H1 (cell line): Measurements from ENCODE around the gene MCF2L. TPM values are rescaled to one million over a fixed set of nuclear protein-coding genes. Genes with fewer than 3 reads are reported as not detected.

ENCODE experiments used
- CTCF ChIA-PET: fragments of 300-600 bp; sonication (Branson Sonifier 250); formaldehyde crosslinking; loops from one replicate; lab custom pipeline; 2021; ENCODE audit not compliant: partially characterized antibody; lab: Charles Lee
- POLR2A ChIA-PET: fragments of 300-600 bp; sonication (Branson Sonifier 250); formaldehyde crosslinking; loops from one replicate; lab custom pipeline; 2021; ENCODE audit warnings: inconsistent platforms; ENCODE audit not compliant: partially characterized antibody; lab: Charles Lee
- DNase-seq, 2 experiments: peaks; one replicate each; pipeline versions ENCODE4 v3.0.0 to v3.0.0-alpha.2; 2010 to 2022; ENCODE audit warnings: low spot score in 2 of 2, low read depth in 1 of 2, mixed read lengths in 1 of 2
- FAIRE-seq: peaks from 2 replicates; lab custom pipeline; 2011; peaks lifted over from hg19 to GRCh38; lab: Jason Lieb, UNC
- H2AFZ ChIP-seq: 2 replicates; pipeline ENCODE4 v1.8.1; 2012; ENCODE audit warnings: low read length, inconsistent platforms
- H2AK5ac ChIP-seq: 2 replicates; pipeline ENCODE4 v1.6.1; 2013; ENCODE audit warnings: low read depth, low read length
- H2BK120ac ChIP-seq: replicated peaks from 2 replicates; pipeline ENCODE3; 2013; ENCODE audit warnings: low read depth, low read length, inconsistent platforms
- H2BK12ac ChIP-seq: 2 replicates; pipeline ENCODE4 v1.6.1; 2013; ENCODE audit warnings: low read depth, low read length
- H2BK15ac ChIP-seq: 2 replicates; pipeline ENCODE4 v1.6.1; 2013; ENCODE audit warnings: low read length
- H2BK20ac ChIP-seq: 2 replicates; pipeline ENCODE4 v1.6.1; 2013; ENCODE audit warnings: low read length
- H2BK5ac ChIP-seq: 2 replicates; pipeline ENCODE4 v1.6.1; 2013; ENCODE audit warnings: low read depth, low read length
- H3K14ac ChIP-seq: 2 replicates; pipeline ENCODE4 v1.6.1; 2013; ENCODE audit warnings: inconsistent platforms; ENCODE audit not compliant: insufficient read length
- H3K18ac ChIP-seq: 2 replicates; pipeline ENCODE4 v1.6.1; 2013; ENCODE audit warnings: low read length; ENCODE audit errors: extremely low read depth
- H3K23ac ChIP-seq: 2 replicates; pipeline ENCODE4 v1.6.1; 2013; ENCODE audit warnings: inconsistent platforms; ENCODE audit not compliant: insufficient read length
- H3K23me2 ChIP-seq: 2 replicates; pipeline ENCODE4 v1.6.1; 2013; ENCODE audit warnings: low read depth, low read length
- H3K27ac ChIP-seq: 2 replicates; pipeline ENCODE4 v1.6.1; 2011; ENCODE audit warnings: low read depth, low read length, inconsistent platforms
- H3K27me3 ChIP-seq, 4 experiments: replicated peaks in 1 of 4; 1 replicate in 1 of 4; 2 replicates in 3 of 4; pipeline versions ENCODE4 v1.6.1 to v1.8.1; 2011 to 2013; ENCODE audit warnings: low read length in 3 of 4, mild to moderate bottlenecking in 3 of 4, inconsistent platforms in 2 of 4, mixed read lengths in 2 of 4, moderate library complexity in 1 of 4; ENCODE audit not compliant: control insufficient read depth in 3 of 4, insufficient read depth in 3 of 4; ENCODE audit errors: extremely low read depth in 1 of 4
- H3K36me3 ChIP-seq, 4 experiments: 2 replicates each; pipeline versions ENCODE4 v1.6.1 to v1.8.1; 2011 to 2013; ENCODE audit warnings: mild to moderate bottlenecking in 4 of 4, low read length in 3 of 4, moderate library complexity in 2 of 4, control low read depth in 1 of 4, inconsistent platforms in 1 of 4; ENCODE audit not compliant: insufficient read depth in 4 of 4, control insufficient read depth in 2 of 4
- H3K4ac ChIP-seq: replicated peaks from 2 replicates; pipeline ENCODE3; 2013; ENCODE audit warnings: low read length, low read depth, mixed read lengths, inconsistent platforms; ENCODE audit not compliant: insufficient read length
- H3K4me1 ChIP-seq, 4 experiments: replicated peaks in 1 of 4; 1 replicate in 1 of 4; 2 replicates in 3 of 4; pipeline versions ENCODE4 v1.6.1 to v1.8.1; 2011 to 2013; ENCODE audit warnings: low read length in 3 of 4, inconsistent platforms in 2 of 4, mixed read lengths in 1 of 4; ENCODE audit not compliant: insufficient read depth in 4 of 4, control insufficient read depth in 3 of 4
- H3K4me2 ChIP-seq, 2 experiments: 2 replicates each; pipeline versions ENCODE4 v1.6.1 to v1.8.1; 2011 to 2013; ENCODE audit warnings: low read depth in 2 of 2, low read length in 2 of 2, control low read depth in 1 of 2, inconsistent platforms in 1 of 2, mild to moderate bottlenecking in 1 of 2; ENCODE audit not compliant: insufficient read depth in 1 of 2
- H3K4me3 ChIP-seq, 4 experiments: fragments of 200-600, 300-600 bp in 1 of 4; sonication (generic), shearing (Covaris generic), sonication (Bioruptor Twin) in 1 of 4; 2 replicates each; pipeline versions ENCODE4 v1.5.1 to v1.8.1; 2011 to 2016; ENCODE audit warnings: low read length in 4 of 4, low read depth in 3 of 4, control low read depth in 2 of 4, inconsistent platforms in 2 of 4, mild to moderate bottlenecking in 2 of 4, mixed read lengths in 1 of 4, moderate library complexity in 1 of 4; ENCODE audit not compliant: insufficient read depth in 2 of 4; ENCODE audit errors: extremely low read depth in 1 of 4
- H3K56ac ChIP-seq: replicated peaks from 2 replicates; pipeline ENCODE3; 2013; ENCODE audit warnings: low read depth, mild to moderate bottlenecking, mixed read lengths, low read length, inconsistent platforms; ENCODE audit not compliant: insufficient read length
- H3K79me1 ChIP-seq: 2 replicates; pipeline ENCODE4 v1.6.1; 2013; ENCODE audit warnings: low read depth, low read length, control low read depth
- H3K79me2 ChIP-seq, 2 experiments: 2 replicates each; pipeline versions ENCODE4 v1.6.1 to v1.8.1; 2012 to 2013; ENCODE audit warnings: low read length in 2 of 2, mild to moderate bottlenecking in 2 of 2, inconsistent platforms in 1 of 2; ENCODE audit not compliant: insufficient read depth in 2 of 2, control insufficient read depth in 1 of 2
- H3K9ac ChIP-seq, 4 experiments: replicated peaks in 1 of 4; 1 replicate in 1 of 4; 2 replicates in 3 of 4; pipeline versions ENCODE4 v1.6.1 to v1.8.1; 2011 to 2013; ENCODE audit warnings: low read depth in 3 of 4, low read length in 3 of 4, control low read depth in 2 of 4, mild to moderate bottlenecking in 2 of 4, moderate library complexity in 2 of 4, inconsistent platforms in 1 of 4; ENCODE audit errors: extremely low read depth in 1 of 4
- H3K9me3 ChIP-seq, 2 experiments: 2 replicates each; pipeline versions ENCODE4 v1.6.1 to v1.8.1; 2012 to 2013; ENCODE audit warnings: mild to moderate bottlenecking in 2 of 2, moderate library complexity in 2 of 2, control low read depth in 1 of 2, inconsistent platforms in 1 of 2, low read depth in 1 of 2, low read length in 1 of 2, mixed read lengths in 1 of 2; ENCODE audit not compliant: insufficient read depth in 2 of 2
- H4K20me1 ChIP-seq, 2 experiments: replicated peaks in 1 of 2; 2 replicates each; pipeline versions ENCODE3 to v1.8.1; 2011 to 2013; ENCODE audit warnings: inconsistent platforms in 2 of 2, low read length in 2 of 2, mild to moderate bottlenecking in 1 of 2; ENCODE audit not compliant: insufficient read depth in 2 of 2, control insufficient read depth in 1 of 2
- H4K5ac ChIP-seq: 2 replicates; pipeline ENCODE4 v1.6.1; 2013; ENCODE audit warnings: low read length, low read depth, mixed read lengths, inconsistent platforms; ENCODE audit not compliant: insufficient read length
- H4K8ac ChIP-seq: 2 replicates; pipeline ENCODE4 v1.8.0; 2013; ENCODE audit warnings: mild to moderate bottlenecking, moderate library complexity, low read length, inconsistent platforms; ENCODE audit not compliant: insufficient read depth; ENCODE audit errors: extremely low read depth
- H4K91ac ChIP-seq: replicated peaks from 2 replicates; pipeline ENCODE3; 2013; ENCODE audit warnings: low read length, mixed read lengths, inconsistent platforms; ENCODE audit not compliant: insufficient read length
- CEBPB ChIP-seq: IDR thresholded peaks from 2 replicates; pipeline ENCODE4 v1.6.1; 2012; ENCODE audit warnings: low read depth, low read length
- CREB1 ChIP-seq: IDR thresholded peaks from 2 replicates; pipeline ENCODE4 v1.6.1; 2012; ENCODE audit warnings: inconsistent platforms
- EP300 ChIP-seq, 2 experiments: IDR thresholded peaks; 1 replicate in 1 of 2; 2 replicates in 1 of 2; pipeline ENCODE4 v1.6.1; 2011 to 2012; ENCODE audit warnings: low read depth in 2 of 2, low read length in 2 of 2, mild to moderate bottlenecking in 2 of 2, borderline replicate concordance in 1 of 2, inconsistent platforms in 1 of 2, moderate library complexity in 1 of 2
- KDM5A ChIP-seq: fragments of 200-600 bp; IDR thresholded peaks from 2 replicates; pipeline ENCODE4 v1.7.1; 2012; ENCODE audit warnings: mild to moderate bottlenecking, low read length, inconsistent platforms, mixed read lengths
- SAP30 ChIP-seq: fragments of 300-600 bp; sonication (generic); IDR thresholded peaks from 2 replicates; pipeline ENCODE4 v1.7.1; 2012; ENCODE audit warnings: low read length, moderate library complexity, mild to moderate bottlenecking, inconsistent platforms; ENCODE audit not compliant: insufficient read depth, insufficient replicate concordance
- SP1 ChIP-seq: IDR thresholded peaks from 2 replicates; pipeline ENCODE4 v1.6.1; 2011; ENCODE audit warnings: low read depth, low read length
- TAF1 ChIP-seq: IDR thresholded peaks from 2 replicates; pipeline ENCODE4 v1.6.1; 2011; ENCODE audit warnings: mild to moderate bottlenecking, low read depth, low read length
- TAF7 ChIP-seq: optimal IDR thresholded peaks from 2 replicates; pipeline ENCODE3; 2011; ENCODE audit warnings: low read depth, mild to moderate bottlenecking, inconsistent platforms, low read length, moderate library complexity, borderline replicate concordance
- ZNF274 ChIP-seq: IDR thresholded peaks from 2 replicates; pipeline ENCODE4 v1.7.0; 2012; ENCODE audit warnings: low read length, borderline replicate concordance; ENCODE audit errors: extremely low read depth
- WGBS, 2 experiments: shearing (Covaris generic) in 1 of 2; methylation state at CpG; one replicate each; pipeline versions ENCODE4 v1.1.6 to v1.1.7; 2013 to 2015; ENCODE audit warnings: low lambda C conversion rate in 2 of 2, mixed read lengths in 2 of 2, inconsistent platforms in 1 of 2, low coverage in 1 of 2, missing lambda C conversion rate in 1 of 2; ENCODE audit not compliant: insufficient replicate concordance in 2 of 2, insufficient coverage in 1 of 2, insufficient read length in 1 of 2; ENCODE audit errors: extremely low coverage in 1 of 2, missing lambda C conversion rate in 1 of 2; 5-methylcytosine and 5-hydroxymethylcytosine counted together
- polyA plus RNA-seq, 7 experiments: library from polyadenylated mRNA; depleted of rRNA in 3 of 7; stranded (reverse) in 5 of 7; unstranded in 2 of 7; fragments of >200 nt in 5 of 7; fragments of 200-250 nt in 2 of 7; gene quantifications; 1 replicate in 5 of 7; 2 replicates in 1 of 7; 4 replicates in 1 of 7; pipeline versions ENCODE4 v1.2.1 to v1.2.3, GENCODE V29; 2011 to 2013; ENCODE audit warnings: missing spikeins in 2 of 7, mixed read lengths in 2 of 7
- total RNA-seq: library from RNA; stranded (reverse); fragmentation: NEBNext Ultra II Directional; extraction: Animal tissue kit (Norgen Biotek cat#: 25700); gene quantifications from 2 replicates; pipeline ENCODE4 v1.2.1, GENCODE V29; 2021
- TF ChIP-seq, protein P1 (sequence below), 3 experiments: IDR thresholded peaks; 1 replicate in 2 of 3; 2 replicates in 1 of 3; pipeline versions ENCODE4 v1.5.1 to v1.6.1; 2011; ENCODE audit warnings: low read length in 3 of 3, mild to moderate bottlenecking in 3 of 3, inconsistent platforms in 2 of 3, low read depth in 1 of 3, moderate library complexity in 1 of 3; ENCODE audit not compliant: insufficient read depth in 1 of 3; ENCODE audit errors: control extremely low read depth in 1 of 3
- TF ChIP-seq, protein P2 (sequence below): IDR thresholded peaks from 2 replicates; pipeline ENCODE4 v1.6.1; 2011; ENCODE audit warnings: low read length, improper control_type of control experiment

The MCF2L gene
- total and polyA plus RNA-seq, 2 of the 8 experiments (the other 6 are each of a cell fraction or from before 2014, with no cell fraction given), result 10.1 to 24.4 TPM

DNA sequence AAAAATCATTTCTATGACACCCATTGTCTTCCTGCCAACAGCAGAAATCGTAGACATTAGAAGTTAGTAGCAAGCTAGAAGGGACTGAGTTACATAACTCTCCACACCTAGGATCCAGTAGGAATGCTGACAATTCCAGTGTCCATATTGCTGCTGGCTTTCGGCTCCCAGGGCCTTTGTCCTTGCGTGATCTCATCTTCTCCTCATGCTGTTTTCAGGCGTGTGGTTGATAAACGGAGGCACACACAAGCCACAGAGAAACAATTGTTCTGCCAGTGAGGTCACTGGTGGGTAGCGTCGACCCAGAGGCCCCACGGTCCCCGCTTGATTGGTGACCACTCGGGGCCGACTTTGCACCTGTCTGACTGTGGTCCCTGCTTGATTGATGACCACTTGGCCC, 104.9 kb downstream of the MCF2L start:
- Histone ChIP-seq H4K8ac (no peak overlapping the region), H3K27me3 (no peaks in the 10 kb centered on the region), H3K56ac (no peak overlapping the region), H2BK20ac (no peak overlapping the region), H2AFZ (no peak overlapping the region), H3K9ac (no peak overlapping the region), H3K27ac (no peak overlapping the region), H3K4me2 (no peak overlapping the region), H3K23me2 (no peaks in the 10 kb centered on the region), H3K4me1 (peaks cover 0 to 6% (median 0%) of the 10 kb centered on the region in 4 experiments; a peak in 2 of 7 replicates), H2BK5ac (no peak overlapping the region), H3K79me2 (no peaks in the 10 kb centered on the region), H4K20me1 (no peaks in the 10 kb centered on the region), H3K4ac (no peak overlapping the region), H4K5ac (no peak overlapping the region), H2BK120ac (no peak overlapping the region), H3K14ac (no peak overlapping the region), H2BK12ac (no peak overlapping the region), H2AK5ac (no peak overlapping the region), H3K79me1 (no peaks in the 10 kb centered on the region), H3K23ac (no peak overlapping the region), H3K36me3 (peaks cover 0 to 3% (median 0%) of the 10 kb centered on the region in 4 experiments; a peak in 4 of 8 replicates), H2BK15ac (no peak overlapping the region), H3K4me3 (no peak overlapping the region), H4K91ac (no peak overlapping the region), H3K18ac (no peak overlapping the region), H3K9me3 (no peaks in the 10 kb centered on the region)
- ChIA-PET CTCF (interaction anchor here (0.6 to 1.6 kb wide), 2 partner anchors 10 to 13 kb away, joined by 3 read pairs; no protein-coding TSS in a partner anchor), POLR2A (no interaction called here)
- WGBS, 2 experiments, result 92% methylated on average over 11 of the region's 11 CpGs; no CpG with 5 or more reads in 1 of the 2 experiments
- FAIRE-seq, result no peak
- no peak for DNase-seq
- TF ChIP-seq SP1 (no peak), TAF1 (no peak), KDM5A (no peak), TAF7 (no peak), EP300 (IDR thresholded peaks at IDR 0.05; ENCODE audit: borderline replicate concordance in 1 of 2, low read depth in 2 of 2, low read length in 2 of 2) (no peak), SAP30 (no peak), ZNF274 (no peak), CEBPB (no peak), CREB1 (no peak)
- TF ChIP-seq, protein P1, sequence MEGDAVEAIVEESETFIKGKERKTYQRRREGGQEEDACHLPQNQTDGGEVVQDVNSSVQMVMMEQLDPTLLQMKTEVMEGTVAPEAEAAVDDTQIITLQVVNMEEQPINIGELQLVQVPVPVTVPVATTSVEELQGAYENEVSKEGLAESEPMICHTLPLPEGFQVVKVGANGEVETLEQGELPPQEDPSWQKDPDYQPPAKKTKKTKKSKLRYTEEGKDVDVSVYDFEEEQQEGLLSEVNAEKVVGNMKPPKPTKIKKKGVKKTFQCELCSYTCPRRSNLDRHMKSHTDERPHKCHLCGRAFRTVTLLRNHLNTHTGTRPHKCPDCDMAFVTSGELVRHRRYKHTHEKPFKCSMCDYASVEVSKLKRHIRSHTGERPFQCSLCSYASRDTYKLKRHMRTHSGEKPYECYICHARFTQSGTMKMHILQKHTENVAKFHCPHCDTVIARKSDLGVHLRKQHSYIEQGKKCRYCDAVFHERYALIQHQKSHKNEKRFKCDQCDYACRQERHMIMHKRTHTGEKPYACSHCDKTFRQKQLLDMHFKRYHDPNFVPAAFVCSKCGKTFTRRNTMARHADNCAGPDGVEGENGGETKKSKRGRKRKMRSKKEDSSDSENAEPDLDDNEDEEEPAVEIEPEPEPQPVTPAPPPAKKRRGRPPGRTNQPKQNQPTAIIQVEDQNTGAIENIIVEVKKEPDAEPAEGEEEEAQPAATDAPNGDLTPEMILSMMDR (IDR thresholded peaks at IDR 0.05; ENCODE audit: control extremely low read depth in 1 of 3, insufficient read depth in 1 of 3, low read depth in 1 of 3, low read length in 3 of 3), result no peak
- TF ChIP-seq, protein P2, sequence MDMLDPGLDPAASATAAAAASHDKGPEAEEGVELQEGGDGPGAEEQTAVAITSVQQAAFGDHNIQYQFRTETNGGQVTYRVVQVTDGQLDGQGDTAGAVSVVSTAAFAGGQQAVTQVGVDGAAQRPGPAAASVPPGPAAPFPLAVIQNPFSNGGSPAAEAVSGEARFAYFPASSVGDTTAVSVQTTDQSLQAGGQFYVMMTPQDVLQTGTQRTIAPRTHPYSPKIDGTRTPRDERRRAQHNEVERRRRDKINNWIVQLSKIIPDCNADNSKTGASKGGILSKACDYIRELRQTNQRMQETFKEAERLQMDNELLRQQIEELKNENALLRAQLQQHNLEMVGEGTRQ, result no peak
